ENCODE measurements around the gene IGSF9.

DNA sequence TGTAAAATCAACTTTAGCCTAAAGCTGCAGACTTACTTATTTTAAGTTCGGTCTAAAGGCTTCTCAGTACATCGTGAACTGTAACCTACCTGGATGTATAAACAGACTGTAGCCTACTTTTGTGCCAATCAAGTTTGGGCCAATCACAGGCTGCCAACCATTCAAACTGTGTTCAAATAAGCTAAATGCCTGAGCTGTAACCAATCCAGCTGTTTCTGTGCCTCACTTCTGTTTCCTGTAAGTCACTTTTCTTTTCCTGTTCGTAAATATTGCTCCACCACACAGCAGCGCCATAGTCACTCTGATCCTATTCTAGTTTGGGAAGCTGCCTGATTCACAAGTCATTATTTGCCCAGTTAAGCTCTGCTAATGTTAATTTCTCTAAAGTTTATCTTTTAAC, 46.1 kb upstream of the IGSF9 start:
- TF ChIP-seq, protein P1, sequence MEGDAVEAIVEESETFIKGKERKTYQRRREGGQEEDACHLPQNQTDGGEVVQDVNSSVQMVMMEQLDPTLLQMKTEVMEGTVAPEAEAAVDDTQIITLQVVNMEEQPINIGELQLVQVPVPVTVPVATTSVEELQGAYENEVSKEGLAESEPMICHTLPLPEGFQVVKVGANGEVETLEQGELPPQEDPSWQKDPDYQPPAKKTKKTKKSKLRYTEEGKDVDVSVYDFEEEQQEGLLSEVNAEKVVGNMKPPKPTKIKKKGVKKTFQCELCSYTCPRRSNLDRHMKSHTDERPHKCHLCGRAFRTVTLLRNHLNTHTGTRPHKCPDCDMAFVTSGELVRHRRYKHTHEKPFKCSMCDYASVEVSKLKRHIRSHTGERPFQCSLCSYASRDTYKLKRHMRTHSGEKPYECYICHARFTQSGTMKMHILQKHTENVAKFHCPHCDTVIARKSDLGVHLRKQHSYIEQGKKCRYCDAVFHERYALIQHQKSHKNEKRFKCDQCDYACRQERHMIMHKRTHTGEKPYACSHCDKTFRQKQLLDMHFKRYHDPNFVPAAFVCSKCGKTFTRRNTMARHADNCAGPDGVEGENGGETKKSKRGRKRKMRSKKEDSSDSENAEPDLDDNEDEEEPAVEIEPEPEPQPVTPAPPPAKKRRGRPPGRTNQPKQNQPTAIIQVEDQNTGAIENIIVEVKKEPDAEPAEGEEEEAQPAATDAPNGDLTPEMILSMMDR (IDR thresholded peaks at IDR 0.05) = no peak
- no peak for TF ChIP-seq POLR2A (IDR thresholded peaks at IDR 0.05)
- TF ChIP-seq EP300 (IDR thresholded peaks at IDR 0.05) = no peak

Measured in stomach (tissue), 4 donors.